HG03039 (cell line): Measurements from ENCODE around the gene PFAS.
"Not testable (repeated sequence)": the region's sequence is repeated elsewhere in the genome, so short reads cannot be mapped to it uniquely, and the experiment has no call there.

Source experiments
- ATAC-seq: cut with Tn5 transposase; IDR thresholded peaks from one replicate; pipeline ENCODE4 v1.9.1; 2021; ENCODE audit warnings: mild to moderate bottlenecking, moderate library complexity; ENCODE audit not compliant: unreplicated experiment

PFAS gene

GRCh38 chr17:8226536-8227237, 22.4 kb upstream of the PFAS start:
- ATAC-seq = no peak

DNA sequence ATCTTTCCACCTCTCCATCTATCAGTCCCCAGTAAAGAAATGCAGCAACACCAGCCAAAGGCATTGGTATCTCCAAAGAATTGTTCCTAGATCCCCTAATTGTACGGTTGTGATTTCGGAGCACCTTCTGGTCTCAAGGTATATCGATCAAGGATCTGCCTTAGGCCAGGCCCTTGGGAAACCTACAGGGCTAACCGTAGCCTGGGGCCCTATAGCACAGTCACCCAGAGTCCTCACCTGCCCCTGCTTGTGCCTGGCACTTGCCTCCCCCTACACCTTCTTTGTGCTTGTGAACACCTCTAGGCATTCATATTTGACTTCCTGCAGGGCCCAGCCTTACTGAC, 21.9 kb upstream of the PFAS start:
- no peak for ATAC-seq

DNA sequence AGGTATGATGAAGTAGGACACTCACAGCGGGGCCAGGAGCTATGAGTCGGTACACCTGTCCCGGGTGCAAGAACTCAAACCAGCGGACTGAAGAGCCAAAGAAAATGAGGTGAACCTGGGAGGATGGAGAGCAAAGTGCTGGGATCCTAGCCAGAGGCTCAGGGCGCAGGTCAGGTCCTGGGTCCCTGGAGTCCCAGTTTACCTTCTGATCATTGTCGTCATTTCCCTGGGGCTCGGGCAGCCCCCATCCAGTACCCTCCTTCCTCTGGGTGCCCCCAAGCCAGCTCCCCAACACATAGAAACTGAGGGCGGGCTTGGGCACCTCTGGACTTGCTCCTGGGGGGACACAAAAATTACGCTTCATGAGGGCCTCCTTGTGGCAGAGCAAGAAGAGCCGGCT, 17.4 kb upstream of the PFAS start:
- no peak for ATAC-seq

- no peak for ATAC-seq
Observed at GRCh38 chr17:8234361-8235270, 14.5 kb upstream of the PFAS start.

DNA sequence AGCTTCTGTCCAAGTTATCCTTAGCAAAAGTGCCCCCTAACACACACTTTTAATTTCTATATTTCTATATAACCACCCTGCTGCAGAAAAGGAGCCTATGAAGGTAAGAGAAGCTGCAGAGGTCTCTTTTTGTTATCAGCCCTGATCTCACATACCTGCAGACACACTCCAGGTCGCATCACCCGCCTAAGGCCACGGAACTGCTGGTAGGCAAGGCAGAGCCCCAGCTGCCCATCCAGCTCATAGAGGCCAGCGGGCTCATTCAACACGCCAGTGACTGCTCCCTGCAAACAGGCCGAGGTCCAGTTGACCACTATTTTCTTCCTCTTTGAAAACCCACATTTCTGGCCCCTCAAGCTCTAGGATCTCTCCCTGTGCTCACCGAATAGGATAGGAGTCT, 13.4 kb upstream of the PFAS start:
- ATAC-seq = no peak

- ATAC-seq = no peak
Observed at GRCh38 chr17:8237175-8237574, 11.9 kb upstream of the PFAS start.

GRCh38 chr17:8237886-8238285, 11.2 kb upstream of the PFAS start:
- no peak for ATAC-seq

- no peak for ATAC-seq
Observed at GRCh38 chr17:8243827-8244226, 5.3 kb upstream of the PFAS start.

DNA sequence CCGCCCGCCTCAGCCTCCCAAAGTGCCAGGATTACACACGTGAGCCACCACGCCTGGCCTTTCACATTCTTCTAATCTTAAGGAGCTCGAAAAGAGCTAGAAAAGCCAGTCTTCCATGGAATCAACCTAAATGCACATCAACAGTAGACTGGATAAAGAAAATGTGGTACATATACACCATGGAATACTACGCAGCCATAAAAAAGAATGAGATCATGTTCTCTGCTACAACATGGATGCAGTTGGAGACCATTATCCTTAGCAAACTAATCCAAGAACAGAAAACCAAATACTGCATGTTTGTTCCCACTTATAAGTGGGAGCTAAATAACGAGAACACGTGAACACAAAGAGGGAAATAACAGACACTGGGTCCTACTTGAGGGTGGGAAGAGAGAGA, 4.3 kb upstream of the PFAS start:
- no peak for ATAC-seq

DNA sequence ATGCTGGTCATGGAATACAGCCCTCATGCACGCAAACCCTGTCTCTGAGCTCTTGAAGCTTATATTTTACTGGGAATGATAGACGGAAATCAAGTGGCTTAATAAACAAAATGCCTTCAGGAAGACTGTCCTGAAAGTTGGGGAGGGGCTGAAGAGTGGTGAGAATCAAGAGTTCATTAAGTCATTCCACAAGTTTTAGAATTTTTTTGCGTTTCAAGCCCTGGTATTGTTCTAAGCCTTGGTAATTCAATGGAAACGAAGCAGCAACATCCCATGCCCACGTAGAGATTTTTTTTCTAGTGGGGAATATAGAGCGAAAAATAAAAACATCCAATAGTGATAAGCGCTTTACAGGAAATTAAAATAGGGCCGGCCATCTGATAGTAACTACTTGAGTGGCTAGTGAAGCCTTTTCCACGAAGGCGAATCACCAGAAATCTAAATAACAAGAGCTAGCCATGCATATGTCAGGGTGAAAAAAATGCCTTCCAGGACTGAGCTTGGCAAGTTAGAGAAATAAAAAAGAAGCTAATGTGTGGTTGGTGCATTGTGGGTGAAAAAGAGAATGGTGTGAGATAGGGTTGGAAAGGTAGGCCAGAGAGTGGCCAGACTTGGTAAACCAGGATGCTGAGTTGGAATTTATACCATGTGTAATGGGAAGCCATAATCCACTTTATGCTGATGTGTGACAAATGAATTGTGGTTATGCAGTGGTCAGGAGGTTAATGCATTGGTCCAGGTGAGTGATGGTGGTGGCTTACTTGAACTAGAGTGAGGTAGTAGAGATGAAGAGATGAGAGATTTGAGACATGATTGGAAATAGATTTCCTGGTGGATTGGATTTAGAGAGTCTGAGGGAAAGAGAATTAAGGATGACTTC, 772 bp downstream of the PFAS start:
- ATAC-seq = no peak

DNA sequence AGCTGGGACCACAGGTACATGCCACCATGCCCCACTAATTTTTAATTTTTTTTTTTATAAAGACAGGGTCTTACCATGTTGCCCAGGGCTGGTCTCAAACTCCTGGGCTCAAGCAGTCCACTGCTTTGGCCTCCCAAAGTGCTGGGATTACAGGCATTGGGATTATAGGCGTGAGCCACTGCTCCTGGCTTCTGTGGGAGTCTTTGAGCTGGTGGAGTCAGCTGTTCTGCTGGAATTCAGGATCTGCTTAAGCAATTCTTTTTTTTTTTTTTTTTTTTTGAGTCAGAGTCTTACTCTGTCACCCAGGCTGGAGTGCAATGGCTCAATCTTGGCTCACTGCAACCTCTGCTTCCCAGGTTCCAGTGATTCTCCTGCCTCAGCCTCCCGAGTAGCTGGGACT, 2.3 kb downstream of the PFAS start:
- ATAC-seq = not testable (repeated sequence)

DNA sequence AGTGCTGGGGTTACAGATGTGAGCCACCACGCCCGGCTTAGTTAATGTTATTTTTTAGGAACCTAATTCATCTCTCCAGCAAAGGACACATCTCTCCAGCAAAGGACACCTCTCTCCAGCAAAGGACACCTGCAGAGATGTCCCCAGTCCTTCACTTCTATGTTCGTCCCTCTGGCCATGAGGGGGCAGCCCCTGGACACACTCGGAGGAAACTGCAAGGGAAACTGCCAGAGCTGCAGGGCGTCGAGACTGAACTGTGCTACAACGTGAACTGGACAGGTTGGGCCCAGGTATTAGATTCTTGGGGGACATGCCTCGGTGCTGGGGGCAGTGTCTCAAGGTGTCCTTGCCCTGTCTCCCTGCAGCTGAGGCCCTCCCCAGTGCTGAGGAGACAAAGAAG, 4.7 kb downstream of the PFAS start:
- no peak for ATAC-seq

GRCh38 chr17:8254881-8255280, 5.8 kb downstream of the PFAS start:
- ATAC-seq = no peak

- no peak for ATAC-seq
Observed at GRCh38 chr17:8255499-8255898, 6.4 kb downstream of the PFAS start.

GRCh38 chr17:8256291-8256690, 7.2 kb downstream of the PFAS start:
- ATAC-seq = no peak

DNA sequence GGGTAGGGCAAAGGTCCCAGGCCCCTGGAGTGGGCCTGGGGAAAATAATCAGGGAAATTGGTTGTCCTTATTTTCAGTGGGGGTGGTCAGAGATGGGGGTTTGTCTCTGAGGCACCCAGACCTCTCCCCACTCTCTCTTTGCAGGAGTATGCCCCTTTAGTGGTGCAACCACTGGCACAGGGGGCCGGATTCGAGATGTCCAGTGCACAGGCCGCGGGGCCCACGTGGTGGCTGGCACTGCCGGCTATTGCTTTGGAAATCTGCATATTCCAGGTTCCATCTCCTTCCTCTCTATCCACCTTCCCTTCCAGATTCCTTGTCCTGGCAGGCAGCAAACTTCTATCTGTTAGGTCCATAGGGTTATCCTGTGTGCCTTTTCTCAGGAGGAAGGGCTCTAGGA, 7.6 kb downstream of the PFAS start:
- no peak for ATAC-seq

- ATAC-seq = no peak
Observed at GRCh38 chr17:8257801-8258200, 8.7 kb downstream of the PFAS start.

DNA sequence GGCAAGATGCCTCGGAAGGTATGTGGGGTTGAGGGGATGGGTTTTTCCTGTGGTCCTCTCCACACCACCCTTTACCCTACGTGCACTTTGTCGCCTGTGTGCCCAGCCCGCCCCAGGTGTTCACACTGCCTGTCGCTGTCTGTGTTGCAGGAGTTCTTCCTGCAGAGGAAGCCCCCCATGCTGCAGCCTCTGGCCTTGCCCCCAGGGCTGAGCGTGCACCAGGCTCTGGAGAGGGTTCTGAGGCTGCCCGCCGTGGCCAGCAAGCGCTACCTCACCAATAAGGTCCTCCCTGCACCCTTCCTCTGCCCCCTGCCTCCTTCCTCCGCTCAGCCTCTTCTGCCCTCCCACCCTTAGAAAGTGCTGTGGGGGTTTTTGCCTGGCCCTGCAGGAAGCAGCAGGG, 15.2 kb downstream of the PFAS start:
- no peak for ATAC-seq

GRCh38 chr17:8264836-8265542, 15.9 kb downstream of the PFAS start:
- no peak for ATAC-seq

- ATAC-seq = no peak
Observed at GRCh38 chr17:8266648-8267479, 17.8 kb downstream of the PFAS start.
